Stimulated activated CD8-positive, alpha-beta memory T cell treated with anti-CD3 and anti-CD28 coated beads, Interleukin-15, amount 100 ng/mL, for 24 hours (primary cell): ENCODE measurements around the gene HRH3.

Experiments
- DNase-seq: peaks from one replicate; pipeline ENCODE4 v3.0.0-alpha.2; 2020; ENCODE audit warnings: low read depth

Gene HRH3

GRCh38 chr20:62215020-62215990 is 4.8 kb downstream of the HRH3 start:
- DNase-seq, result no peak

GRCh38 chr20:62214067-62214466 is 6.0 kb downstream of the HRH3 start:
- no peak for DNase-seq

GRCh38 chr20:62212299-62212698 is 7.8 kb downstream of the HRH3 start:
- DNase-seq, result no peak

GRCh38 chr20:62211769-62212288 is 8.2 kb downstream of the HRH3 start:
- no peak for DNase-seq

GRCh38 chr20:62211216-62211615 is 8.9 kb downstream of the HRH3 start:
- DNase-seq, result no peak

GRCh38 chr20:62210496-62210855 is 9.6 kb downstream of the HRH3 start:
- DNase-seq, result no peak

- no peak for DNase-seq
Measured at GRCh38 chr20:62209850-62210495, 10.1 kb downstream of the HRH3 start.

- DNase-seq, result no peak
Measured at GRCh38 chr20:62208795-62209755, 11.0 kb downstream of the HRH3 start.

- DNase-seq, result no peak
Measured at GRCh38 chr20:62208061-62208794, 11.8 kb downstream of the HRH3 start.

- DNase-seq, result no peak
Measured at GRCh38 chr20:62206388-62206775, 13.7 kb downstream of the HRH3 start.

GRCh38 chr20:62205618-62206387 is 14.3 kb downstream of the HRH3 start:
- no peak for DNase-seq

GRCh38 chr20:62203378-62204030 is 16.6 kb downstream of the HRH3 start:
- DNase-seq, result no peak

- DNase-seq, result no peak
Measured at GRCh38 chr20:62202676-62203377, 17.3 kb downstream of the HRH3 start.

GRCh38 chr20:62202083-62202395 is 18.0 kb downstream of the HRH3 start:
- DNase-seq, result no peak

- no peak for DNase-seq
Measured at GRCh38 chr20:62201173-62202082, 18.6 kb downstream of the HRH3 start.

GRCh38 chr20:62200491-62201172 is 19.4 kb downstream of the HRH3 start:
- DNase-seq, result no peak

GRCh38 chr20:62198931-62199330 is 21.1 kb downstream of the HRH3 start:
- DNase-seq, result no peak

GRCh38 chr20:62198496-62198895 is 21.6 kb downstream of the HRH3 start:
- no peak for DNase-seq
